IMR-90 (cell line): ENCODE measurements around the gene TWIST2. TPM values are rescaled to one million over a fixed set of nuclear protein-coding genes. Genes with fewer than 3 reads are reported as not detected.

Experiments used
- ATAC-seq: fragments of 200-7000 bp; cut with Tn5 transposase; 2 replicates; pipeline ENCODE4 v1.9.1; 2020; ENCODE audit warnings: low read depth, mild to moderate bottlenecking, moderate library complexity
- BruUV-seq: library from RNA; stranded (reverse); fragments of 400-500 nt; replicated peaks from 2 replicates; lab custom pipeline; 2021; lab: Mats Ljungman, UMichigan
- CTCF ChIA-PET: fragments of 300-600 bp; formaldehyde crosslinking; extraction: SDS; loops from one replicate; lab custom pipeline; 2021; ENCODE audit warnings: antibody characterized with exemption; lab: Yijun Ruan, JAX
- POLR2A ChIA-PET: fragments of 300-600 bp; sonication (Branson Sonifier 250); formaldehyde crosslinking; loops from one replicate; lab custom pipeline; 2022; ENCODE audit warnings: antibody characterized with exemption; ENCODE audit not compliant: unreplicated experiment; lab: Charles Lee
- DNase-seq: peaks from one replicate; pipeline ENCODE4 v3.0.0; 2013
- H2AFZ ChIP-seq: replicated peaks from 2 replicates; pipeline ENCODE3; 2013; ENCODE audit warnings: low read length, mild to moderate bottlenecking; ENCODE audit not compliant: poor library complexity
- H2AK5ac ChIP-seq: 2 replicates; pipeline ENCODE4 v1.6.1; 2013; ENCODE audit warnings: low read depth, low read length, inconsistent platforms
- H2AK9ac ChIP-seq: replicated peaks from 2 replicates; pipeline ENCODE3; 2013; ENCODE audit warnings: mild to moderate bottlenecking, low read depth, low read length, moderate library complexity; ENCODE audit not compliant: poor library complexity
- H2BK120ac ChIP-seq: 2 replicates; pipeline ENCODE4 v1.6.1; 2013; ENCODE audit warnings: low read depth, low read length, inconsistent platforms
- H2BK15ac ChIP-seq: 3 replicates; pipeline ENCODE4 v1.6.1; 2013; ENCODE audit warnings: low read depth, low read length, inconsistent platforms
- H2BK20ac ChIP-seq: 2 replicates; pipeline ENCODE4 v1.6.1; 2013; ENCODE audit warnings: low read depth, mild to moderate bottlenecking, inconsistent platforms, low read length, moderate library complexity
- H2BK5ac ChIP-seq: 2 replicates; pipeline ENCODE4 v1.6.1; 2013; ENCODE audit warnings: mild to moderate bottlenecking, low read depth, low read length, inconsistent platforms; ENCODE audit not compliant: poor library complexity, severe bottlenecking
- H3K14ac ChIP-seq: replicated peaks from 2 replicates; pipeline ENCODE4 v1.6.1; 2013; ENCODE audit warnings: low read depth, low read length, inconsistent platforms
- H3K18ac ChIP-seq: 2 replicates; pipeline ENCODE4 v1.6.1; 2013; ENCODE audit warnings: low read depth, low read length, control low read depth
- H3K23ac ChIP-seq: 2 replicates; pipeline ENCODE4 v1.6.1; 2013; ENCODE audit warnings: low read depth, low read length, inconsistent platforms
- H3K27ac ChIP-seq: 2 replicates; pipeline ENCODE4 v1.5.1; 2013; ENCODE audit warnings: mild to moderate bottlenecking, control low read depth, low read length; ENCODE audit not compliant: insufficient read depth
- H3K27me3 ChIP-seq: 2 replicates; pipeline ENCODE4 v1.6.1; 2013; ENCODE audit warnings: low read length; ENCODE audit not compliant: control insufficient read depth, insufficient read depth
- H3K36me3 ChIP-seq: 2 replicates; pipeline ENCODE4 v1.6.1; 2013; ENCODE audit warnings: low read length, mixed read lengths; ENCODE audit not compliant: control insufficient read depth, insufficient read depth
- H3K4ac ChIP-seq: 2 replicates; pipeline ENCODE4 v1.6.1; 2013; ENCODE audit warnings: low read depth, low read length, inconsistent platforms
- H3K4me1 ChIP-seq: 2 replicates; pipeline ENCODE4 v1.6.1; 2013; ENCODE audit warnings: low read length, mixed read lengths; ENCODE audit not compliant: control insufficient read depth, insufficient read depth
- H3K4me2 ChIP-seq: 2 replicates; pipeline ENCODE4 v1.6.1; 2013; ENCODE audit warnings: low read depth, mild to moderate bottlenecking, control low read depth, low read length, moderate library complexity
- H3K4me3 ChIP-seq: 2 replicates; pipeline ENCODE4 v1.5.1; 2013; ENCODE audit warnings: low read depth, mild to moderate bottlenecking, control low read depth, low read length, moderate library complexity; ENCODE audit not compliant: insufficient read depth
- H3K56ac ChIP-seq: 2 replicates; pipeline ENCODE4 v1.6.1; 2013; ENCODE audit warnings: low read length, inconsistent platforms; ENCODE audit not compliant: insufficient read depth; ENCODE audit errors: extremely low read depth
- H3K79me1 ChIP-seq, 2 experiments: 2 replicates each; pipeline ENCODE4 v1.6.1; 2013; ENCODE audit warnings: low read length in 2 of 2, inconsistent platforms in 1 of 2, low read depth in 1 of 2
- H3K9ac ChIP-seq: 2 replicates; pipeline ENCODE4 v1.6.1; 2013; ENCODE audit warnings: low read depth, low read length, control low read depth
- H3K9me1 ChIP-seq: 2 replicates; pipeline ENCODE4 v1.6.1; 2013; ENCODE audit warnings: low read length, inconsistent platforms; ENCODE audit not compliant: insufficient read depth
- H3K9me3 ChIP-seq: 2 replicates; pipeline ENCODE4 v1.6.1; 2013; ENCODE audit warnings: low read length; ENCODE audit not compliant: control insufficient read depth, insufficient read depth
- H4K20me1 ChIP-seq: 2 replicates; pipeline ENCODE4 v1.6.1; 2013; ENCODE audit warnings: low read length, inconsistent platforms; ENCODE audit not compliant: insufficient read depth
- H4K5ac ChIP-seq: 2 replicates; pipeline ENCODE4 v1.6.1; 2013; ENCODE audit warnings: mild to moderate bottlenecking, low read depth, low read length, control low read depth
- H4K8ac ChIP-seq, 2 experiments: 2 replicates each; pipeline ENCODE4 v1.6.1; 2013; ENCODE audit warnings: low read depth in 2 of 2, low read length in 2 of 2, control low read depth in 1 of 2, inconsistent platforms in 1 of 2
- H4K91ac ChIP-seq: 2 replicates; pipeline ENCODE4 v1.6.1; 2013; ENCODE audit warnings: low read depth, low read length, inconsistent platforms; ENCODE audit not compliant: insufficient read depth
- CEBPB ChIP-seq: IDR thresholded peaks from 2 replicates; pipeline ENCODE4 v1.6.1; 2012; ENCODE audit warnings: low read depth, low read length, improper control_type of control experiment
- CHD1 ChIP-seq: IDR thresholded peaks from 2 replicates; pipeline ENCODE4 v1.6.1; 2012; ENCODE audit warnings: low read depth, low read length, improper control_type of control experiment
- FOS ChIP-seq: fragments of 150-350 bp; IDR thresholded peaks from 2 replicates; pipeline ENCODE4 v1.6.1; 2016; ENCODE audit warnings: low read depth, low read length
- MXI1 ChIP-seq: IDR thresholded peaks from 2 replicates; pipeline ENCODE4 v1.6.1; 2012; ENCODE audit warnings: low read depth, mild to moderate bottlenecking, low read length, moderate library complexity, borderline replicate concordance
- NFE2L2 ChIP-seq: fragments of 150-350 bp; IDR thresholded peaks from 2 replicates; pipeline ENCODE4 v1.6.1; 2016; ENCODE audit warnings: low read depth, mild to moderate bottlenecking, low read length
- POLR2A ChIP-seq: IDR thresholded peaks from 2 replicates; pipeline ENCODE4 v1.6.1; 2012; ENCODE audit warnings: mild to moderate bottlenecking, low read depth, low read length
- RCOR1 ChIP-seq: IDR thresholded peaks from 2 replicates; pipeline ENCODE4 v1.6.1; 2012; ENCODE audit warnings: mild to moderate bottlenecking, low read length, improper control_type of control experiment; ENCODE audit not compliant: insufficient replicate concordance
- RFX5 ChIP-seq: IDR thresholded peaks from 2 replicates; pipeline ENCODE4 v1.8.0; 2012; ENCODE audit warnings: low read depth, mild to moderate bottlenecking, low read length, moderate library complexity
- WGBS, 2 experiments: methylation state at CpG; one replicate each; pipeline versions ENCODE4 v1.1.5 to v1.1.7; 2013; ENCODE audit warnings: missing lambda C conversion rate in 2 of 2; ENCODE audit not compliant: insufficient read length in 1 of 2; ENCODE audit errors: extremely low coverage in 2 of 2; 5-methylcytosine and 5-hydroxymethylcytosine counted together
- dilution Hi-C: fragments of 300-500 bp; cut with HindIII; formaldehyde crosslinking; loops from one replicate; pipeline ENCODE4 v1.14.3; 2018; ENCODE audit warnings: low sequenced_read_pairs; ENCODE audit not compliant: unreplicated experiment
- in situ Hi-C: fragments of 300-500 bp; cut with MboI; formaldehyde crosslinking; loops from 3 replicates; pipeline ENCODE4 v1.14.3; 2019; ENCODE audit warnings: low sequenced_read_pairs, inconsistent platforms, mixed read lengths
- intact Hi-C: fragments of 100-400 bp; cut with micrococcal nuclease; formaldehyde crosslinking; loops from 2 replicates; pipeline ENCODE4 v1.10.0; 2022
- polyA plus RNA-seq, 3 experiments: library from polyadenylated mRNA; depleted of rRNA; stranded (reverse); fragments of >200 nt; gene quantifications; 2 replicates each; pipeline ENCODE4 v1.2.3, GENCODE V29; 2012; ENCODE audit warnings: low replicate concordance in 1 of 3
- total RNA-seq: library from RNA; depleted of rRNA; stranded (reverse); fragments of >200 nt; gene quantifications from 2 replicates; pipeline ENCODE4 v1.2.3, GENCODE V29; 2012
- TF ChIP-seq, protein P1 (sequence below): fragments of 150-350 bp; IDR thresholded peaks from 2 replicates; pipeline ENCODE4 v1.6.1; 2016; ENCODE audit warnings: low read depth, mild to moderate bottlenecking, low read length, moderate library complexity, borderline replicate concordance
- TF ChIP-seq, protein P2 (sequence below): fragments of 150-350 bp; IDR thresholded peaks from 2 replicates; pipeline ENCODE4 v1.6.1; 2017; ENCODE audit warnings: mild to moderate bottlenecking, antibody characterized with exemption, low read length, low read depth
- TF ChIP-seq, protein P3 (sequence below): conservative IDR thresholded peaks from 2 replicates; pipeline ENCODE4 v1.5.1; 2012; ENCODE audit warnings: mild to moderate bottlenecking, low read depth, low read length, improper control_type of control experiment

Gene TWIST2
- total and polyA plus RNA-seq, 2 of the 4 experiments (the other 2 are of a cell fraction): 9.3 to 33.6 TPM

DNA sequence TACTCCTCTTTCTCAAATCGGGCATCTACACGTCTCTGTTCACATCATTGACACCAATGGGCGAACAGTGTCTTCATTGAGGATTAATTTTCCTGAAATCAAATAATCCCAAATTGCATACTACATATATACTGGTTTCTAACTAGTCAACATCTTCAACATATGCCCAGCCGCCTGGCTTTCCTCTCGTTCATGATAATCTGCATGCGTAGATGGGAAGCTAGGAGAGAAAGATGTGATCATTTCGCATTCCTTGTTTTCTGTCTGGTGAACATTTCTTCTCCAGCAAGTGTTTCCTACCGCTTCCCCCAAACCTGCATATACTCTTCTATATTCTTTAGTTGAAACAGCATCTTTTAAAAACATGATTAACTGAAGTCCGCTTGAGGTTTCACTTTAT, 7.4 kb downstream of the TWIST2 start:
- no TSS peak for BruUV-seq
- H3K9ac ChIP-seq: no peak overlapping the region

More for the DNA sequence above, 7.4 kb downstream of the TWIST2 start:
- Histone ChIP-seq H3K27ac (no peak overlapping the region), H3K18ac (no peak overlapping the region), H2BK120ac (no peak overlapping the region), H3K14ac (no peak overlapping the region), H3K4me1 (peaks cover 15% of the 10 kb centered on the region), H2BK15ac (no peak overlapping the region), H3K56ac (no peak overlapping the region), H4K20me1 (peaks cover 8% of the 10 kb centered on the region), H3K9me3 (no peaks in the 10 kb centered on the region), H3K23ac (no peak overlapping the region), H3K4me2 (no peak overlapping the region), H3K79me1 (peaks cover 44 to 83% of the 10 kb centered on the region in 2 experiments), H2AK9ac (no peak overlapping the region), H3K4me3 (no peak overlapping the region), H3K9me1 (peaks cover 11% of the 10 kb centered on the region; the same call in 1 of the 2 replicates), H4K8ac (no peak overlapping the region), H2BK20ac (no peak overlapping the region), H4K5ac (no peak overlapping the region), H3K36me3 (peaks cover 21% of the 10 kb centered on the region), H3K27me3 (no peaks in the 10 kb centered on the region), H2BK5ac (no peak overlapping the region), H2AK5ac (no peak overlapping the region), H4K91ac (no peak overlapping the region), H3K4ac (no peak overlapping the region), H2AFZ (no peak overlapping the region)
- intact Hi-C loops: no loop called here
- in situ Hi-C loops: no loop called here
- dilution Hi-C loops: no loop called here
- TF ChIP-seq FOS (no peak), RCOR1 (no peak), RFX5 (no peak), CHD1 (no peak), NFE2L2 (no peak), CEBPB (no peak), POLR2A (no peak), MXI1 (no peak)
- TF ChIP-seq, protein P1, sequence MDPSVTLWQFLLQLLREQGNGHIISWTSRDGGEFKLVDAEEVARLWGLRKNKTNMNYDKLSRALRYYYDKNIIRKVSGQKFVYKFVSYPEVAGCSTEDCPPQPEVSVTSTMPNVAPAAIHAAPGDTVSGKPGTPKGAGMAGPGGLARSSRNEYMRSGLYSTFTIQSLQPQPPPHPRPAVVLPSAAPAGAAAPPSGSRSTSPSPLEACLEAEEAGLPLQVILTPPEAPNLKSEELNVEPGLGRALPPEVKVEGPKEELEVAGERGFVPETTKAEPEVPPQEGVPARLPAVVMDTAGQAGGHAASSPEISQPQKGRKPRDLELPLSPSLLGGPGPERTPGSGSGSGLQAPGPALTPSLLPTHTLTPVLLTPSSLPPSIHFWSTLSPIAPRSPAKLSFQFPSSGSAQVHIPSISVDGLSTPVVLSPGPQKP: no peak
- TF ChIP-seq, protein P2, sequence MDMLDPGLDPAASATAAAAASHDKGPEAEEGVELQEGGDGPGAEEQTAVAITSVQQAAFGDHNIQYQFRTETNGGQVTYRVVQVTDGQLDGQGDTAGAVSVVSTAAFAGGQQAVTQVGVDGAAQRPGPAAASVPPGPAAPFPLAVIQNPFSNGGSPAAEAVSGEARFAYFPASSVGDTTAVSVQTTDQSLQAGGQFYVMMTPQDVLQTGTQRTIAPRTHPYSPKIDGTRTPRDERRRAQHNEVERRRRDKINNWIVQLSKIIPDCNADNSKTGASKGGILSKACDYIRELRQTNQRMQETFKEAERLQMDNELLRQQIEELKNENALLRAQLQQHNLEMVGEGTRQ: no peak
- TF ChIP-seq, protein P3, sequence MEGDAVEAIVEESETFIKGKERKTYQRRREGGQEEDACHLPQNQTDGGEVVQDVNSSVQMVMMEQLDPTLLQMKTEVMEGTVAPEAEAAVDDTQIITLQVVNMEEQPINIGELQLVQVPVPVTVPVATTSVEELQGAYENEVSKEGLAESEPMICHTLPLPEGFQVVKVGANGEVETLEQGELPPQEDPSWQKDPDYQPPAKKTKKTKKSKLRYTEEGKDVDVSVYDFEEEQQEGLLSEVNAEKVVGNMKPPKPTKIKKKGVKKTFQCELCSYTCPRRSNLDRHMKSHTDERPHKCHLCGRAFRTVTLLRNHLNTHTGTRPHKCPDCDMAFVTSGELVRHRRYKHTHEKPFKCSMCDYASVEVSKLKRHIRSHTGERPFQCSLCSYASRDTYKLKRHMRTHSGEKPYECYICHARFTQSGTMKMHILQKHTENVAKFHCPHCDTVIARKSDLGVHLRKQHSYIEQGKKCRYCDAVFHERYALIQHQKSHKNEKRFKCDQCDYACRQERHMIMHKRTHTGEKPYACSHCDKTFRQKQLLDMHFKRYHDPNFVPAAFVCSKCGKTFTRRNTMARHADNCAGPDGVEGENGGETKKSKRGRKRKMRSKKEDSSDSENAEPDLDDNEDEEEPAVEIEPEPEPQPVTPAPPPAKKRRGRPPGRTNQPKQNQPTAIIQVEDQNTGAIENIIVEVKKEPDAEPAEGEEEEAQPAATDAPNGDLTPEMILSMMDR: no peak
- ChIA-PET POLR2A (no interaction called here), CTCF (no interaction called here)
- ATAC-seq (no peak), DNase-seq (no peak)
- no CpG with 5 or more reads among the region's 9 CpGs for WGBS, 2 experiments
